Omental fat pad (tissue), 4 donors: ENCODE measurements around the gene CRHR2. TPM values are rescaled to one million over a fixed set of nuclear protein-coding genes. Genes with fewer than 3 reads are reported as not detected.

Source experiments
- ATAC-seq: fragments of 150-250 bp; one replicate; pipeline ENCODE4 v1.9.1; 2016; ENCODE audit warnings: mild to moderate bottlenecking, moderate library complexity; ENCODE audit not compliant: low FRiP score
- DNase-seq: peaks from one replicate; pipeline ENCODE4 v3.0.0-alpha.2; 2019; ENCODE audit warnings: low spot score
- CTCF ChIP-seq, 3 donors: fragments of 450-650 bp; IDR thresholded peaks; one replicate each; pipeline ENCODE4 v1.5.1; 2016 to 2017; ENCODE audit warnings: antibody characterized with exemption in 3 of 3, mild to moderate bottlenecking in 3 of 3, moderate library complexity in 2 of 3
- total RNA-seq, 4 donors: library from RNA; depleted of rRNA; stranded (reverse); fragments of >200 nt; gene quantifications; one replicate each; pipeline ENCODE4 v1.1.0, GENCODE V29; 2016

CRHR2 gene
- total RNA-seq, 4 donors from 2014 or later = 0.95 TPM; not detected in 3

- ATAC-seq (no peak), DNase-seq (peak; percentile 16)
- TF ChIP-seq CTCF (IDR thresholded peaks at IDR 0.05) = no peak
These were observed 26.0 kb downstream of the CRHR2 start for GRCh38 chr7:30656006-30656957.

GRCh38 chr7:30655096-30655970 lies 26.9 kb downstream of the CRHR2 start:
- DNase-seq (peak; percentile 19), ATAC-seq (no peak)
- TF ChIP-seq CTCF (IDR thresholded peaks at IDR 0.05) = no peak

- DNase-seq (peak; percentile 17), ATAC-seq (no peak)
These were observed 27.8 kb downstream of the CRHR2 start for GRCh38 chr7:30654296-30655090.

GRCh38 chr7:30652698-30653641 lies 29.3 kb downstream of the CRHR2 start:
- DNase-seq = peak; percentile 13
- TF ChIP-seq CTCF (IDR thresholded peaks at IDR 0.05) = no peak
- no peak for ATAC-seq

More at GRCh38 chr7:30654296-30655090, 27.8 kb downstream of the CRHR2 start:
- TF ChIP-seq CTCF (IDR thresholded peaks at IDR 0.05) = no peak

DNA sequence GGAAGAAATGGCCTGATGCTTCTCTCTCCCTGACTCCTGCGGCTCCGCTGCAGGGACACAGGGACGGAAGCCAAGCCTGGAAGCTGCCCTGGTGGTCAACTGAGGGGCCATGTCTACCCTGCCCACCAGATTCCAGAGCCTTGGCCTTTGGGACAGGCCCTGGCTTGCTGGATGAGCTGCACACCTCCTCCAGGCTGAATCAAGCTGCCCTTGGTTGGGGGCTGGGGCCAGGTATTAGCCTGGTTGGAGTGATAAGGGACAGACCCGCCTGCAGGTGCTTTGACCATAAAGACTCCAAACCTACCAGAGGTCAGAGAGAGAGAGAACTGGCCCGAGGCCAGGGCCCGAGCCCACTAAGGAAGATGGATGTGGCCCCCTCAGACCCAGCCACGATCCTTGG lies 30.1 kb downstream of the CRHR2 start:
- no peak for TF ChIP-seq CTCF (IDR thresholded peaks at IDR 0.05)
- ATAC-seq = no peak
- DNase-seq = no peak
